ENCODE measurements around the gene PIEZO1. TPM values are rescaled to one million over a fixed set of nuclear protein-coding genes. Genes with fewer than 3 reads are reported as not detected.

The PIEZO1 gene
- total and polyA plus RNA-seq, 9 of the 15 experiments (the other 6 are each of a cell fraction or from before 2014, with no cell fraction given), result 3.6 to 432 (median 131) TPM

GRCh38 chr16:88803264-88803987 is 18.4 kb upstream of the PIEZO1 start, which contains the start of gene CDT1 (continued):
- TF ChIP-seq ZBTB5 (IDR thresholded peaks at IDR 0.05) (no peak), ZC3H11A (IDR thresholded peaks at IDR 0.05; ENCODE audit: low read depth, low read length) (no peak), RBFOX2 (IDR thresholded peaks at IDR 0.05; ENCODE audit: low read depth, low read length) (peak; percentile 63), SETDB1 (IDR thresholded peaks at IDR 0.05; ENCODE audit: low read length) (no peak), TRIM28 (IDR thresholded peaks at IDR 0.05) (no peak), ZFP36 (IDR thresholded peaks at IDR 0.05; ENCODE audit: low read depth, low read length, partially characterized antibody) (no peak), ZNF121 (CRISPR knock-in tag; conservative IDR thresholded peaks at IDR 0.05) (no peak), PTRF (tag; IDR thresholded peaks at IDR 0.05) (no peak), SMAD1 (IDR thresholded peaks at IDR 0.05; ENCODE audit: low read depth, low read length, partially characterized antibody) (no peak), VEZF1 (CRISPR knock-in tag; IDR thresholded peaks at IDR 0.05) (peak; percentile 89), MCM2 (IDR thresholded peaks at IDR 0.05; ENCODE audit: low read depth) (no peak), ZBTB12 (CRISPR knock-in tag; IDR thresholded peaks at IDR 0.05) (no peak), KDM4B (IDR thresholded peaks at IDR 0.05; ENCODE audit: borderline replicate concordance in 2 of 2, low read depth in 1 of 2) (no peak), ZNF551 (CRISPR knock-in tag; IDR thresholded peaks at IDR 0.05) (no peak), ZNF134 (CRISPR knock-in tag; conservative IDR thresholded peaks at IDR 0.05) (no peak), THRB (CRISPR knock-in tag; conservative IDR thresholded peaks at IDR 0.05) (no peak), SAFB (IDR thresholded peaks at IDR 0.05; ENCODE audit: borderline replicate concordance, low read depth, low read length) (peak; percentile 100)
